Right renal pelvis (tissue), 4 donors: ENCODE results near the gene FHIT. TPM values are rescaled to one million over a fixed set of nuclear protein-coding genes. Genes with fewer than 3 reads are reported as not detected.

Experiments
- DNase-seq, 4 donors: peaks; one replicate each; pipeline ENCODE4 v3.0.0-alpha.2; 2013; ENCODE audit warnings: low read depth in 4 of 4, low spot score in 3 of 4, missing footprints in 1 of 4
- polyA plus RNA-seq, 4 donors: library from polyadenylated mRNA; unstranded; fragments of 120-200 nt; gene quantifications; one replicate each; pipeline ENCODE4 v1.2.1, GENCODE V29; 2013; ENCODE audit not compliant: insufficient read length in 4 of 4

Gene FHIT
- polyA plus RNA-seq, 4 donors, result 24.5 to 27.4 (median 26.6) TPM

- no peak for DNase-seq
Measured at GRCh38 chr3:60669636-60670035, 581.6 kb downstream of the FHIT start.

- no peak for DNase-seq
Measured at GRCh38 chr3:60660026-60660425, 591.2 kb downstream of the FHIT start.

- DNase-seq, result no peak
Measured at GRCh38 chr3:60659098-60659497, 592.2 kb downstream of the FHIT start.

- DNase-seq, result no peak
Measured at GRCh38 chr3:60657972-60658371, 593.3 kb downstream of the FHIT start.

DNA sequence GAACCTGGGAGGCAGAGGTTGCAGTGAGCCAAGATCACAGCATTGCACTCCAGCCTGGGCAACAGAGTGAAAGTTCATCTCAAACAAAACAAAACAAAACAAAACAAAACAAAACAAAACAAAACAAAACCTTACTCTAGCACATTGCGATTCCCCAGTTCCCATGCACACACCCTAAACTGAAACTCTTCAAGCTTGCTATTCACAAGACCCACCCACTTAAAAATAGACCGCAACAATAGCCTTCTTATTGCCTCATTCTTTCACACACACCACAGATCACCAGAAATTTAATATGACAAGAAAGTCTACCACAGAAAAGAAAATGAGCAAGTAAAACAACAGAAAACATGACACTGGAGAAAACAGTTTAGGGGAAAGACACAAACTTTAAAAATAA, 598.4 kb downstream of the FHIT start:
- DNase-seq, result no peak

DNA sequence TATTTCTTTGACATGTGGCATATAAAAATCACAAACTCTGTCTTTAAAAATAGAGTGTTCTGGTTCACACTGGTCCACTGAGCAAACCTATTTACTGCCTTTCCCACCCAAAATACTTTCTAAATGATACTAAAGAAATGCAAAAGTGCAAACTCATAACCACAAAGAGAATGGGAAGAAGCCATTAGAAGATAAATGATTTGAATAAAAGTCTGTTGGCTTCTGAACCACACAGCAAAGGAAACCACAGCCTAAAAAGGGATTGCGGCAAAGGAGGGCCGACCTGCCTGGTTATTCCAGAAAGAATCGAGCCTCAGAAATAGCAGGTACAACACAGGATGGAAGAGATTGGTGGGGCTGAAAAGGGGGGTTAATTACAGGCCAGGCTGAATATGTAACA, 599.5 kb downstream of the FHIT start:
- DNase-seq, result no peak

DNA sequence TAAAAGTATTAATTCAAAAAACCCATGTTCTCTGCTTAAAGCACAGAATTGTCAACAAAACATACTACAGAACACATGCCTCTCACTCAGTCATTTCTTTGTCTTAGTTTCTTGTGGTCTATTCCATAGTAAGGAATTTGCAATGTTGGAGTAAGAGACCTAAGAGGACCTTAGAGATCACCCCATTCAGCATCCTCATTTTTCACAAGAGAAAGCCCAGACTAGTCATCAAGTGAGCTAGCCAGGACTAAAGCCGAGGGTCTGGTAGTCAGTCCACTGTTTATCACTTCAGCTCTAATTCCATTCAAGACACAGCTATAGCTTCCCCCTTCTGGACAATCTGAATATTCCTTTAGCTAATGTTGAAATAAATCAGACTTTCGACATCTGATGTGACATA, 601.1 kb downstream of the FHIT start:
- DNase-seq, result no peak

- no peak for DNase-seq
Measured at GRCh38 chr3:60645801-60646200, 605.5 kb downstream of the FHIT start.

DNA sequence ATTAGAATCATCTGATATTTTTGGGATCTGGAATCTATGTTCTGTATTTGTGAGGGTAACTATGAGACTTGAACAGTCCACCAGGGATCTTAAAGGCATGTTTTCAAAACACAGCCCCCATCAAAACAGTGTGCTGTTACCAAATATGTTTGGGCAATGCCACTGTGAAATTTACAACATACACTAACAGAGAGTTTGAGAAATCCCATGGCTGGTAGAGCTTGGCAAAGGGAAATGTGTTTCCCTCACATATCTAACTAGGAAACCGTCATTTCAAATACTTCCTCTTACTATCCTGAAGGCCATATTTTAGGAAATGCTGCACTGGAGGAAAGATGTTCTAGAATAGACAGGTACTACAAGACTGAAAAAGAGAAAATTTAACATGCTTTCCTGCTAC, 607.4 kb downstream of the FHIT start:
- no peak for DNase-seq

DNA sequence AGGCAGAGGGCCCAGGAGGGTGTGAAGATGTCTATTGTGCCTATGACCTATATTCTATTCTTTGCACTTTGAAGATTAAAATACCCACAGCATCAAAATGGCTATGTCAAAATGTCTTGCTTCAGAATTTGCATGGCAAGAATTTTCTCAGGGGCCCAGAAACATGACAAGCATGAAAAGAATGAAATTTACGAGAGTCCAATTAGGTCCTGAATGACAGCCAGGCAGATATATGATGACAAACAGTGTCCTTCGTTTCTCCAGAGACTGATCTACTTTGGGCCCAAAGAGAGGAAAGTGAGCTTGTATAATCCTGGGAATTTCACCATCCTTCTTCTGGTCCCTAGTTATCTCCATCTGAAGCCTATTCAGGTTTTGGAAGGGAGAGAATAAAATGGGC, 609.9 kb downstream of the FHIT start:
- DNase-seq, result no peak

GRCh38 chr3:60636846-60637245, 614.4 kb downstream of the FHIT start:
- DNase-seq, result no peak

DNA sequence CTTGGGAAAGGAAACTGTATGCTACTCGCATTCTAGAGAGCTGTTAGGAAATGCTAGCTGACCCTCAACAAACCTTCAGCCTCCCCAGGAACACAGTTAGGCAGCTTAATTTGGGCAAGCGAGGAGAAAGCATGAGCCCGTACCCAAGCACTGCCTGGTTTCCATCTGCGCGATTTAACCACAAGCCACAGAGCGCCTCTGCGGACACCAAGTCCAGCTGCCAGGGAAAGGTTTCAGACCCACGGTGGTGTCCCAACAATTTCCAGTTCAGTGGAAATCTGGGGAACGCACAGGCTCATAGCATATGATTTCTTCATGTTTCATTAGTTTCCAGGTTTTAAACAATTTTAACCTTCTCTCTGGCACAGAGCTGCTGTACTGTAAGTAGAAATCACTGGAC, 617.6 kb downstream of the FHIT start:
- no peak for DNase-seq

DNA sequence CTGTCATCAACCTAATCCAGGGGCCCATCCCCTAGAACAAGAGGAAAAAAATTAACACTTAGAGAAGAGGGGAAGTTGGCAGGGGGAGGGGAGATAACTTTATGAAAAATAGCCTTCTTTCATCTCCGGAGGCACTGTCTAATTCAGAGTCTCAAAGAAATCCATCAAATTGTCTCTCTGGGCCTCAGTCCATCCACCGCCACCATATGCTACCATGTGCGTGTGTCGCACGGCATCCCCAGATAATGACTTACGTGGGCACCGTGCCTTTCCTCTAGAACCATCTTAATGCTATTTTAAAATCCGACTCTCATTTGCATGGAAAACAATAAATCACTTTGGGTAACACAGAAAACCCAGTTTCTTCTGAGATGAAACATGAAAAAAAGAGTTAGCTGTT, 619.7 kb downstream of the FHIT start:
- DNase-seq, result no peak

DNA sequence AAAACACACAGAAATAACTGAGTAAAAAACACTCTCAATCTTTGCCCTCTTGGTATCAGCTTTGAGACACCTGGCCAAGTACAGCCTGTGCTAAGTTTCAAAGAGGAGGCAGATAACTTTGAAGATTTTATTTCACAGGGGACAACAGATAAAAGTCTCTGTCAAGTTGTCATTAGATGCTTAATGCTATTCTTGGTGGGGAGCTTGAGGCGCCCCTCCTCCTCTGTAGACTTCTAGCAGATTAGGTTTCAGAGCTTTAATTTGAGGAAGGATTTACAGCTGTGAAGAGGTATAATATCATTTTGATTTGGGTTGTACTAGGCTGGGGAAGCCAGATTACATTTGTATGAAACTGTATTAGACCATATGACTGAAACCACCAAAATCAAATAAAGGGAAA, 620.3 kb downstream of the FHIT start:
- DNase-seq, result peak in 1 of 4 donors; percentile 17

- DNase-seq, result no peak
Measured at GRCh38 chr3:60629816-60630215, 621.4 kb downstream of the FHIT start.

GRCh38 chr3:60622349-60622748, 628.9 kb downstream of the FHIT start:
- DNase-seq, result no peak

- no peak for DNase-seq
Measured at GRCh38 chr3:60617188-60617587, 634.1 kb downstream of the FHIT start.

DNA sequence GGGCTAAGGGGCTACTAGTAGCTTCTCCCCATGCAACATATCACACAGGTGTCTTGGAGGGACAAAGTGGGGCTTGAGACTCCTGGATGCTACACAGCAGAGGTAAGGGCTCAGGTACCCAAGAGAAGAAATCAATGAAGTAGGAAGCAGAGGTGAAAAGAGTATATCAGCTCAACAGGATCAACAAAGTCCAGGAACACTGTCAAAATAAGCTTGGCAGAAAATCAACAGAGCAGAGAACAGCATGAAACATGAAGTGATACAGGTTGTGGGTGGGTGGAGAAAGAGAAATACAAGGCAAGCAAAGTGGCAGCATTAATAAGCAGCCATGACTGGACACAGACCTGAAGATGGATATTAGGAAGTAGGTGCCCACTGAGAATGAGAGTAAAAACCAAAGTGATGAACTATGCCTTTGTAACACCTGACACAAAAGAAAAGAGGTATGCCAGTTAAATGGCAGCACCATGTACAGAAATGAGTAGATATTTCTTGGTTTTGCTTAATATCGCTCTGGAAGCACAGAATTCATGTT, 637.4 kb downstream of the FHIT start:
- no peak for DNase-seq

DNA sequence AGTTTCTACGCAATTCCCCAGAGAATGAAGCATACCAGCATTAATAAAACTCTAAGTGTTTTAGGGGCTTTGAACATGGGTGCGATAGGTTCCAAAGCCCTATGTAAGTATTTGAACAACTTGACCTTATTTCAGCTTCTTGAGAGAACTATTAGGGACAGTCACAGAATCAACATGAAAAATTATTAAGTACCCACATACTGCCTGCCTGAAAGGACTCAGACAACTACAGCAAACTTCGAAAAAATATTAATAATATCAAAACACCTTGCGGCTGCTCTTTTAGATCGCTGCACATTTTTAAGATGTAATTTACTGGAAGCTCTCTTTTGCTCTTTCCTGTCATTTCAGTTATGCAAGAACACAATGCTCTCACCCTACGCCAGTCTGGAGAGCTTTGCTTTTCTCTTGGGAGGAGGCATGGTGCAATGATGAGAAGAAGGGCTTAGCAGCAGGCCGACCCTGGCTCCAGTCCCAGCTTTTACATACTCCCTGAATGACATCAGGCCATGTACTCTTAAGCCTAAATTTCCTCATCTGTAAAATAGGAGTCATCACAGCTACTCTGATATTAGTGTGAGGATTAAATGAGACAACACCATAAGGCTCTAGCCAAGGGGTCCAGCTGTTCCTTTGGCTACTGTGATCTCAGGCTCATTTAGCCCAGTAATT, 640.7 kb downstream of the FHIT start:
- no peak for DNase-seq

- DNase-seq, result no peak
Measured at GRCh38 chr3:60609446-60609845, 641.8 kb downstream of the FHIT start.

DNA sequence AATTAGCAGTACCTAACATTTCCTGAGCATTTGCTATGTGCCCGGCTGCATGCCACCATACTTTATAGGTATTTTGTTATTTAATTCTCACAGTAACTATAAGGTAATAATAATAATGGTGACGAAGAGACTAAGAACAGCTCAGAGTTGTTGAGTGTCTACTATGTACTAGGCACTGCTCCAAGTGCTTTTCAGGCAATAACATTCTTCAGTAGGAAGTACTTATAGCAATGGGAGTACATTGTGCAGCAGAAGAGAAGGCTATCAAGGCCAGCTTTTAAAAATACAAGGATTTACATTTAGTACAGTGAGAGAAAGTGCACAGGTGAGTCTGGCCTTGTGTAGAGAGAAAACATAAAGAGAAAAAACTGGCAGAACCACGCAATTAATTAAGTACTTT, 647.4 kb downstream of the FHIT start:
- no peak for DNase-seq

DNA sequence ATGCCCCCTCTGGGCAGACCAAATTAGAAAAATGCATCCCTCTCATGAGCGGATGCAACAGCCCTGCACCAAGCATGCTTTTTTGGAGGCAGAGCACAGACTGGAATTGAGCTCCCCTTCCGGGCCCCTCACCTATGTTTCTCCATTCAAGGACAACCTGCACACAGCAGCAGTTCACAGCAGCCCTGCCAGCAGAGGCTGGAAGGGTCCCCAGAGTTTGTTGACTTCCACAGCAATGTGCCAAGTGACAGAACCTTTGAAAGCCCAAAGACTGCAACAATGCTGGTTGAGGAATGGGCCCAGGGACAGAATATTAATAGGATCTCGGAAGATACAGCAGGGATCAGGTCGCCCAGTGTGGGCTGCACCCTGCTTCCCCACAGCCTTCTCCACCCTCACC, 650.4 kb downstream of the FHIT start:
- no peak for DNase-seq

GRCh38 chr3:60599586-60599985, 651.7 kb downstream of the FHIT start:
- DNase-seq, result no peak
